GM19025 (cell line): ENCODE measurements around the gene NUDT14.

Experiments used
- ATAC-seq: cut with Tn5 transposase; IDR thresholded peaks from one replicate; pipeline ENCODE4 v1.9.1; 2021; ENCODE audit warnings: mild to moderate bottlenecking, low read depth, moderate library complexity; ENCODE audit not compliant: unreplicated experiment

The NUDT14 gene

DNA sequence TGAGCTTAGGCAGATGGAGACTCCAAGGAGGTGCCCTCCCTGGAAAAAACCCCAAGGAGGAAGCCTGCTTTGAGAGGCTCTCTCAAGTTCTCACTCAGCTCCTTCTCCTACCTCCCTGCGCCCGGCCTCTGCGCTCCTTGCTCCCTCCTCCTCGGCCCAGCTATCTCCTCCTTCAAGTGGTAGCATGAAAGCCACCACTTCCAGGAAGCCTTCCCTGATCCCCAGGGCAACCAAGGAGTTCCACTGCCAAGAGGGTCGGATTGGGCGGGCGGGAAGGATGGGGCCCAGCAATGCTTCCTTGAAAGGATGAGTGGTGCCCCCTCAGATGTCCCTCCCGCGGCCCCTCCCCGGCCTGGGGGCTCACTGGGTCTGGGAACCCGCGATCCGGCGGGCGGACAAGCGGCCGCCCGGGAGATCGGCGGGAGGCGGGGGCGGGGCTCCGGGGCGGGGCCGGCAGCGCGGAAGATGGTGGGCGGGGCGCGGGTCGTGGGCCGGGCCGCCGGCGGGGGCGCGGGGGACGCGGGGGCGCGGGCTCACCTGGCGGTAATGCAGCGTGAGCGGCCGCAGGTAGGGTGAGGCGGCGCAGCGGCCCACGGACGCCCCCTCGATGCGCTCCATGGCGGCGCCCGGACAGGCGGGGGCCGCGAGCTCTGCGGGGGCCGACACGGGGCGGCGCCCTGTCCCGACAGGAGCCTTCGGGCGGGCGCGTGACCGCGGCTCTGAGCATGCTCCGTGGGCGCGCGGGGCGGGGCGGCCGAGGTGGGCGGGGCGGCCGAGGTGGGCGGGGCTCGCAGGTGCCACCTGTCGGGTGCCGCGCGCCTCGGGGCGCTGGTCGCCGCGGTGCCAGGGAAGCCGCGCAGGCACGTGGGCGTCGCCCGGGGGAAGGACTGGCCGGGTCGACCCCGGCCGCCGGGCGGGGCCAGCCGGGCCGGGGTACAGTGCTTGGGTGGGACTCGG lies at the start of gene NUDT14:
Gene NUDT14, minus strand, starts transcription at position 721 of the 957 bp plus-strand sequence. Its CDS starts 103 bp downstream, at position 618.
- ATAC-seq, result peak; percentile 63

DNA sequence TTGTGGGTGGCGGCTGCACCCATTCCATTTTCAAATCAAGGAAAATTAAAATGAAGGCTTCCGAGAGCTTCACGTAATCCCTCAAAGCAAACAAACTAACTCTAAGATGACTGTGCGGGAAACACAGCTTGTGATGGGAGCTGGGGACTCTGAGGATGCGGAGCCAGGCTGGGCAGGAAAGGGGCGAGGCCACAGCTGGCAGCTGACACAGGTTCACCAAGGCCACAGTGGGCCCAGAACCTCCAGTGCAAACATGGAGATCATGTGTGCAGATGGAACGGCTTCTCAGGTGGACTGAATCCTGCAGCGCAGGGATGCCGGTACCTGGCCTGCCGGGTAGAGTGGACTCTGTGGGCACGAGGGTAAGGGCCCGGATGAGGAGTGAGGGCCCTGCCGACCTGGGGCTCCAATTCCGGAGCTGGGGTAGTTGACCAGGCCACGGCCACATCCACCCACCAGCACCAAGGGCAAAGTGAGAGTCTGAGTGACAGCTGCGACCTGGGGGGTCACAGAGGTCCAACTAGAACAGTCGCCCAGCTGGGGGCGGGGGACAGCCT lies 48.1 kb upstream of the NUDT14 start:
- no peak for ATAC-seq

DNA sequence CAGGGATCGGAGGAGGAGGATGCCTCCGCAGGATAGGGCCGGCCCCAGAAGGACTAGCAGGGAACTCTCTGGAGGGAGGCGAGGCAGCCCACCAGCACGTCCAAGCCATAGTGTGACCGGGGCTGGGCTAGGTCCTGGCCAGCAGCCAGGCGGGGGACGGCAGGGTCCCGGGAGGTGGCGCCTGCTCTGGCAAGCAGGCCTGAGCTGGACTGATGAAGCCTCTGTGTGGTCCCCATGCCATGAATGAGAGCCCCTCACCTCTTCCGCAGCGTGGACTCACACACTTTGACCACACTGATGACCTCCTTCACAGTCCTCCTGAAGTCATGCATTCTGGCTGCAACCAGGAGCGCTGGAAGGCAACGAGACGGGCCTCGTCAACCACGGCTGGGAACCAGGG lies 47.5 kb upstream of the NUDT14 start:
- no peak for ATAC-seq

DNA sequence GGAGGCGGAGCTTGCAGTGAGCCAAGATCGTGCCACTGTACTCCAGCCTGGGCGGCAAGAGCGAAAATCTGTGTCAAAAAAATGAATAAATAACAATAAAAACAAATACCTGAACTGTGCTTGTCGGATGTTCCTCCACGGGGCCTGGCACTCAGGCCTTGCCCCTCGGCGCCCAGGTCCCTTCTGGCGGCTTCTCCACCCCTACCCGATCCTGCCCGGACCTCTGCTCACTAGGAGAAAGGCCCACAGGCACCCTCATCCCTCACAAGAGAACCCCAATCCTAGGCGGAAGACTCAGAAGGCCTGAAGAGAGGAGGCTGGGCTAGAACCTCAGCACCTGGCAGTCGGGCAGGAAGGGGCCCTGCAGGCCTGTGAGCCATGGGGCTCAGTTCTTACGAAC lies 46.2 kb upstream of the NUDT14 start:
- ATAC-seq, result no peak

DNA sequence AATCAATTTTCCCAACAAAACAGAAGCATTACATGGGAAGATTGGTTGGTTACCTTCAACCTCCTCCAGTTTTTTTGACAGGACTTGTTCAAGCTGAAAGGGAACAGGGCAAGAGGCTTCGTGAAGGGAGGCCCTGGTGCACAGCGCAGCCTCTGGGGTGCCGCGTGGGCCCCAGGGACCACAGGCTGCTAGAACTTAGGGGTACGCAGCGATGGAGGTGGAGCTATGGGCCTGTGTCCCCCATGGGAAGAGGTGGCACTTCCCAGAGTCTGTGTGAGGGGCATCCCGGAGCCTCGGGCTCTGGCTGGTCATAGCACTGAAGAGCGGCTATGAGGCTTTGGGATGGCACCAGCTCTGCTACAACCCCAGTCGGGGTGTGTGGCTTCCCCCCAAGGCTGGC lies 45.1 kb upstream of the NUDT14 start:
- ATAC-seq, result no peak

DNA sequence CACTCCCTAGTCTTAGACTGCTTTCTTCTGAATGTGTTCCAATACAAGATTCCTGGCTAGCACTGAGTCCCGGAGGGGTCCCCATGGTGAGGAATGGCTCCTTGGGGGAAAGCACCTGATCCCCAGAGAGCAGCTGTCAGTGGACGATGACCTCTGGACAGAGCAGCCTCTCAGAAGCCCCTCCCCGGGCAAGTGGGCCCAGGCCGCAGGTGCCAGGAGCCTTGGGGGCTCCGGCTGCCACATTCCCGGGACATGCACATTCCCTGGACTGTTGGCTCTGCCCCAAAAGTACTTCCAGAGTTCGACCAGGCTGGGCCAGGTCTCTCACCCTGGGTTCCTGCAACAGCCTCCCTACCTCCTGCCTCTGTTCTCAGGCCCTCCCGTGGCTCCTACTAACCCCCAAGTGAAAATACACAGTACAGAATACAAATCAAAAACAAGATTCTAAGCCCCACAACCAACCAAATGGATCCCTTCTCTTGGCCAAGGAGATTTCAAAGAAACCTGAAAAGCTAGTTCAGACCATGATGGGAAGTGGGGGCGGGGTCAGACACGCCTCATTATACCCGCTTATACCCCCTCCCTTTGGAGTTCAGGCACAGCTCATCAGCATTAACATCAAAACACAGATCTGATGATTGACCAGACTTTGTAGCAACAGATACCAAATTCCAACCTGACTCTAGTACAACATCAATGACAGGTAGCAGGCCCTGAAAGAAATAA lies 43.9 kb upstream of the NUDT14 start:
- ATAC-seq, result no peak

DNA sequence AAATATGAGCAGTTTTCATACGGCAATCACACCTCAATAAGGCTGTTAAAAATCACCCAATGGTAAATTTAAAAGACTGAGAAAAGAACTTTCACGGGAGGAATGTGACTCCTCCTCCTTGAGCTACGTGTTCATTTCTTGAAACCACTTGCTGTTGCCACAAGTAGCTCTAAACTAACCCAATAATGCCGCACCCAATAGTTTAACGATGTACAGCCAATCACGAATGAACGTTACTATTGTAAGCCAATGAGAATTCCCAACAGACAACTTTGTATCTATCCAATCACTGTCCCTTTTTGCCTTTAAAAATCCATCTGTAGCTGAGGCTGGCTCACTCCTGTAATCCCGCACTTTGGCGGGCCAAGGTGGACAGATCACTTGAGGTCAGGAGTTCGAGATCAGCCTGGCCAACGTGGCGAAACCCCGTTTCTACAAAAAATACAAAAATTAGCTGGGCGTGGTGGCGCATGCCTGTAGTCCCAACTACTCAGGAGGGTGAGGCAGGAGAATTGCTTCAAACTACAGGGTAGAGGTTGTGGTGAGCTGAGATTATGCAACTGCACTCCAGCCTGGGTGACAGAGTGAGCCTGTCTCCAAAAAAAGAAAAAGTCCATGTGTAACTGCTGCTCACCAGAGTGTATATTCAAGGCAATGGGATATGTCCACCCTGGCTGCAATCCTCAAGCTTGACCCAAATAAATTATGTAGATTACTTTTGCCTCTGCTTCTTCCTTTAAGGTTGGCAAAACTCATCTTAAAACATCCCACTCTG lies 42.8 kb upstream of the NUDT14 start:
- no peak for ATAC-seq

DNA sequence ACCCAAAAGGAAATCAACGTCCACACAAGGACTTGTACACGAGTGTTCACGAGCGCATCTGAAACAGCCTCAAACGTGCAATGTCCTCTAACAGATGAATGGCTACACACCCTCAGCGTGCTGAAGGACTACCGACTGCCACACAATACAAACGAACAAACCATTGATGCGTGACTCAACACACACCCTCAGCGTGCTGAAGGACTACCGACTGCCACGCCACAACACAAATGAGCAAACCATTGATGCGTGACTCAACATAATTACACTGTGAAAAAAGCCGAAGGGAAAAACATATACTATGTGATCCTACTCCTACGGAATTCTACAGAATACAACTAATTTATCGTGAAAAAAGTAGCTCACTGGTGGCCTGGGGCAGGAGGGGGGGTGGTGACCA lies 42.1 kb upstream of the NUDT14 start:
- ATAC-seq, result no peak

DNA sequence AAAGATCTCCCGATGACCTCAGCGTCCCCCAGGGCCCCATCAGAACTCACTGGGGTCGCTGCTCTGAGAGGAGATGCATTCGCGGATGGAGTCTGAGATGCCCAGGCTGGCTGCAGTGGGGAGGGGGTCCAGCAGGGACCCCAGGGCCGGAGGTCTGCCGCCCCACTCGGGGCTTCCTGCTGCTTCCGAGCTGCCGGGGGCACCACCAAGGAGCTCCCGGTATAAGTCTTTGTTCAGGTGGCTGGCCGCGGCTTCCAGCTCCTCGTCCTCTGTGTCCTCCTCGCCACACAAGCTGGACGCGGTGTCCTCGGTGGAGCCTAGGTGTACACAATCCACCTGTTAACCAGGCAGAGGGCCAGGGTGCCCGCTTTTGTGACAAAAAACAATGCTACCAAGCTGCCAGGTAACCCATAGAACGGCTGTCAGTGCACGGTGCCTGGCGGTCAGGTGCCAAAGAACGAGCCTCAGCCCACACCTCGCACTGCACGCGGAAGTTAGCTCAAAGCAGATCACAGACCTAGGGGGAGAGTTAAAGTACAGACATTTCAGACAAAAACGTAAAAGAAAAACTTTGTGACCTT lies 40.6 kb upstream of the NUDT14 start:
- ATAC-seq, result no peak

DNA sequence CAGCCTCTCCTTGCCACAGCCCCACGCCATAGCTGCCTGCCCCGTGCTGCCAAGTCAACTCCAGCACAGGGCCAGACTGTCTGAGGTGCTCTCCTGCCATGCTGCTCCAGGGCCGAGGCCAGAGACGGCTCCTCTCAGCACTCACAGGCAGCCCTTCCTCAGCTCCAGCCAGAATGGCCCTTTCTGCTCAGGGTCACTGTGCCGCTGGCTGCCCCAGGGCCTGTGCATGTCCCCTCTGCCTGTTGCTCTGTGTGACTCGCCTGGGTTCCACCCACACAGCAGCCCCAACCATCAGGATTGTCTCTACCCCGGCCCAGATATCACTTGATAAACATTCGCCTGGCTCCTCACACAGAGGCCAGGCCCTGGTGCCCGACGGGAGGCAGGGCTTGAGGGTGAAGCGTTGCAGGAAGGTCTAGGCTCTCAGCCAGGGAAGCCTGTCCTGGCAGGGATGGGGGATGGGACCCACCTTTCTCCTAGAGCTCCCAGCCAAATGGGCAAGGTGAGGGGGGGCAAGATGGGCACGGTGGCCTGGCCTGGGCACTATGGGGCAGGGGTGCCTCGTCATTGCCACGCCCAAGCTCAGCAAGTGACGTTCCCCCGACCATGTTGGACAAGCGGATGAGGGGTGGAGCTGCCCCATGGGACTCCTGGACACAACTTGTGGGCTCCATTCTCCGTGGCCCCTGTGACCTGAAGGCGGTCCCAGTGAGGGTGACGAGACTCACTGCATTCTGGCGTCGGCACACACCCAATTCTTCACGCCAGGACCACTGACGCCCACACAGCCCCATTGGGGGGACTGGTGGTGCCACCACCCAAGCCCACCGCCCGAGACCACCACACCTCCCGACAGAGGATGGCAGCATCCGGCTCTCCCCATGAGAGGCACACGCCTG lies 39.8 kb upstream of the NUDT14 start:
- ATAC-seq, result no peak

DNA sequence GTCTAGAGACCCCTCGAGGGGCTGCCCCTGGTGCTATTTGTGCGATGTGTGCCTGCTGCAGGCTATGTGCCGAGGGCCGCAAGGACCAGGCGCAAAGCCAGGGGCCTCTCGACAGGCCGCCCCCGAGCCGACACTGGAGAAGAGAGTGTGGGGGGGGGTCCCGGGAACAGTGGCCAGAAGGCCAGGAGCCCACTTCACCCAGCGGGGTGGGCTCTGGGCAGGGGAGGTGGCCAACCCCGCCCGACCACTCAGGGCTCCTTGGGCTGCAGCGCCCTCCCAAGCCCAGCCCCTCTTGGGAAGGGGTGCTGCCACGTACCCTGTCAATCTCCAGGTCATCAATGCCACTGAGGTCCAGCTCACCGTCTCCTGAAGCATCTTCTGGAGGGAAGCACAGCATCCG lies 38.6 kb upstream of the NUDT14 start:
- ATAC-seq, result no peak

DNA sequence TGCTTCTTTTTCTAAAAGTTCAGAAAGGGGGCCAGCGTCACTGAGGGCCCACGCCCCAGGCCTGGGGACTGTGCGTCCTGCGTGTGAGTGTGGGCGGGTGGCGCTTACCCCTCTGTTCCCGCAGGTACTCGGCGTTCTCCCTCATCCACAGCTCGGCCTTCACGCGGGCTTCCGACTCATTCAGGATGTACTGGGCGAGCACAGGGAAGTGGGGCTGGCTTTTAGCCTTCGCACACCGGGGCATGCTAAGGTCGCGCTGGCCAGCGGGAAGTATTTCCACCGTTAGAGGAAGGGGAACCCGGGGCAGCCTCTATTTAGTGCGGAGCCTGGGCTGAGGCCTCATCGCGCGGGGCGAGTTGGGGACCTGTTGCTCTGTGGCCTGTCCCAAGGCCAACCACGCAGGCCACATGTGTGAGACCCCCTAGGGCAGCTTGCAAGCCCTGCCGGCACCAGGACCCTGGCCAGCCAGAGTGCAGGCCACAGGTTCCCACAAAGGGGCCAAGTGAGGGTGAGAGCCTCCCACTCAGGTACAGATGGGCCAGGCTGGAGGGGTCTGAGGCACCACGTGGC lies 38.0 kb upstream of the NUDT14 start:
- no peak for ATAC-seq

DNA sequence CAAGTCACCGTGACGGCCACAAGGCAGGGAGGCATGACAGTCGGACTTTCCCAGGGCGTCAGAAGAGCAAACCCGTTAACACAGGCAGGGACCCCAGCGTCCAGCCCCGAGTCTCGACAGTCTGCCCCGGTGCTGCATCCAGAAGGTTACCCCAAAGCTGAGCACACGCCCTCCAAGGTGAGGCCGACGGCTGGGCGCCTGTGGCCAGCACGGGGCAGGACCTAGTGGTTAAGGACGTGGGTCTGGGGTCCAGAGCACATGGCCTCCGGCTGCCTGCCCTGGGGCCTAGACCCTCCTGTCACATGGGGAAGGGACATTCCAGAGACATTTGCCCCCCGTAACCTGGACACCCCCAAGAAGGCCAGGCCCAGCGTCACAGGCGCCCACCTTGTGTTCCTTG lies 37.5 kb upstream of the NUDT14 start:
- no peak for ATAC-seq

DNA sequence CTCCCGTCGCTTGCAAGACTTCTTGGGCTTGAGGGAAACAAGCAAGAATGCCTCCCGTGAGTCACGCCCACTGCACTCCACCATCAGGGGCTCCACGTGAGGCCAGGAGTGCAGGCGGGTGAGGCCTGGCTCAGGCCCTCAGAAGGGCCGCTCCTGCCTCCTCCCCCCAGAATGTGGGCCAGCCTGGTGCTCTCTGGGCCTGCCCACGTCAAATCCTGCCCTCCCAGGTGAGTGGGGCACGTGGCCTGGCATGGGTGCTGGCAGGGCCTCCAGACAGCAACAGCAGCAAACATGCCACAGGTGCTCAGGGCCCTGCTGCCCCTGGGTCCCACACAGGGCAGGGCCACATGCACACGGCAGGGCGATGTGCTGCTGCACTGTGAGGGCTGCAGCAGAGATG lies 36.7 kb upstream of the NUDT14 start:
- no peak for ATAC-seq

DNA sequence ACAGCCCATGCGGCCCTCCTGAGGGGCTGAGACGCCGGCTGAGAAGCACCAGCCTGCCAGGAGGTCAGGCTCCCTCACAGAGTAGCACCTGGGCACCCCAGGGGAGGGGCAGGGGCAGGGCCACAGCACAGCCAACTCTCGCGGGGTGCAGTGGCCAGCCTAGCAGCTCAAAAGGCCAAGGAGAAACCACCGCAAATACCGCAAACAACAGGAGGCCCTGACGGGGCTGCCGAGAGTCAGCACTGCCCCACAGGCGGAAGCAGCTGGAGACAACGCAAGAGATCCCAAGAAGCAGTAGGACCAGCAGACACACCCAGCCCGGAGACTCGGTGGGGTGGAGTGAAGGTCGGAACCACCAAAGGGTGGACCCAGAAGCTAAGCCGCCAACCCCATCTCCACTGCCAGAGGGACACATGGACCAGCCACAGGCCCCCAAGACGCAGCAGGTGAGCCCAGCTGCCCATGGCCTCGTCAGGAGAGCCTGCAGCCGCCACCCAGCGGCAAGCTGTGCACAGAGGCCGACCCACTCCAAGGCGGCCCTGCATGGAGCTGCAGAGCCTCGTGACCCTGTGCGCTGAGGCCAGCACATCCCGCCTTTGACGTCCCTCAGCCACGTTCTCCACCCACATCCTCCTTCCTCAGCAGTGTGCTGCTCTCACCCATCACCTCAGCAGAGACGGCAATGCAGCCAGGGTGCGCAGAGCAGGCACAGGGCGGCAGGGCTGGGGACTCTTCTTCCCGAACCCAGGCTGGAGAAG lies 35.6 kb upstream of the NUDT14 start:
- ATAC-seq, result no peak

DNA sequence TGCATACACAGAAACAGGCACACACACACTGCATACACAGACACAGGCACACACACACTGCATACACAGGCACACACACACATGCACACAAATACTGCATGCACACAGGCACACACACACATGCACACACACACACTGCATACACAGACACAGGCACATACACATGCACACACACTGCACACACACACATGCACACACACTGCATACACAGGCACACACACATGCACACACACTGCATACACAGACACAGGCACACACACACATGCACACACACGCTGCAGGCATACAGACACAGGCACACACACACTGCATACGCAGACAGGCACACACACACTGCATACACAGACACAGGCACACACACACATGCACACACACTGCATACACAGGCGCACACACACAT lies 34.5 kb upstream of the NUDT14 start:
- no peak for ATAC-seq

DNA sequence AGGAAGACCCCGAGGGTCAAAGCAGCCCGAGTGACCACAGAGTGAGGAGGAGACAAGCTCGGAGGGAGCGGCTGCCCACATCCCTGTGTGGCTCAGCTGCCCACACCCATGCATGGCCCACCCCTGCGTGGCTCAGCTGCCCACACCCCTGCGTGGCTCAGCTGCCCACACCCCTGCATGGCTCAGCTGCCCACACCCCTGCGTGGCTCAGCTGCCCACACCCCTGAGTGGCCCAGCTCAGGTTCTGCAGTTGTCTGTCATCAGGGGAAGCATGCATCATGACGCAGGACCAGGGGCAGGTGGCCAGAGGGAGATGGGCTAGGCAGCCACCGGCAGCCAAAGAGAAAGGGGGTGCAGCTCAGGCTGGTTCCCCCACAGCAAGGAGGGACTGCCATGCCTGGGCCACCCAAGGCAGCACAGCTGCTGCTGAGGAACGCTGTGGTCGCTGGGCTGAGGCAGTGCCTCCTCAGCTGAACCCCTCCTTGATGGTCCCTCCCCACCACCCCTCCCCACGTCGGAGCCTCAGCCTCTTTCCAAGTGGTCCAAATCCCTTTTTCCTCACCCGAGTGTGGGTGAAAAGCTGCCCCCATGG lies 33.3 kb upstream of the NUDT14 start:
- no peak for ATAC-seq

DNA sequence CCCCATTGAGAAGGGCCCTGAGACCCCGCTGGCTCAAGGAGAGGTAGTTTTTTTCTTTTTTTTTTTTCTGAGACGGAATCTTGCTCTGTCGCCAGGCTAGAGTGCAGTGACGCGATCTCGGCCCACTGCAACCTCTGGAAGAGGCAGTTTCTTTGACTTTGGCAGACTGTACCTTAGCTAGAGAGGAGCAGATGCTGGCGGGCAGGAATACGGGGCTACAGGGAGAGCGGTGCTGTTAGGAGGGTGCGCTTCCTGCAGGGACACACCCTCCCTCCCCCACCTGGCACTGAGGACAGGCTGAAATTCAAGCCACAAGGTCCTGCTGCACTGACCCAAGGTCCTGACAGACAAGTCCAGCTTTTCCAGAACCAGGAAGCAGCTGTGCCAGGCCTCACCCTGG lies 32.2 kb upstream of the NUDT14 start:
- no peak for ATAC-seq
